HG03025 (cell line): Measurements from ENCODE around the gene OR10H5.
"Not testable (repeated sequence)": the region's sequence is repeated elsewhere in the genome, so short reads cannot be mapped to it uniquely, and the experiment has no call there.

Experiments used
- ATAC-seq: cut with Tn5 transposase; IDR thresholded peaks from one replicate; pipeline ENCODE4 v1.9.1; 2021; ENCODE audit warnings: mild to moderate bottlenecking, moderate library complexity; ENCODE audit not compliant: unreplicated experiment, low FRiP score

Gene OR10H5

DNA sequence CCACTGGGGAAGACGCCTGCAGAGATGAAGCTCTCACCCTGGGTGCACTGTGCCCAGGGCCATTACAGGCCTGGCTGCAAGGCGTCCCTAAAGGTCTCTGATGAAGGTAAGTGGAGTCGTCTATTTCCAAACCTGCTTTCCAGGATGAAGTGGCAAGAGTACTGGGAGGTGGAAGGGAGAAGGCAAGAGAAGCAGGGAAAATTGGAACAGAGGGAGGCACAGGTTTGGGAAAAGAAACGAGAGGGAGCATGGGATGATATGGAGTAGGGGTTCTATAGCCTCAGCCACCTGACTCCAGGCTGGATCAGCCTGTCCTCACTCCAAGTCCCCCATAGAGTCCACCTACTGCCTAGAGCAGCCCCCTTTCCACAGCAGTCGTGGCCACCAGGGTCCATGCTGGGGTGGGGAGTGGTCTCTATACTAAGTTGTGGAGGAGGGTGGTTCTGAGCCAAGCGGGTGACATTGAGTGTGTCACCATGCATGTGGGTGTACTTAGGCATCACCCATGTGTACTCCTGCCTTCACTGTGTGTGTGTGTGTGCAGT lies at the start of gene OR10H5:
Gene OR10H5 (plus strand): TSS at position 51 of the 545 bp plus-strand sequence. CDS start 6,388 bp downstream, outside the sequence.
- ATAC-seq: no peak

GRCh38 chr19:15737722-15738121 lies 49.7 kb upstream of the OR10H5 start, which contains the start of gene OR10H3:
Gene OR10H3 (plus strand): TSS chr19:15737985. CDS start chr19:15741393, 3,408 bp downstream.
- no peak for ATAC-seq

GRCh38 chr19:15740785-15741184 lies 46.7 kb upstream of the OR10H5 start:
- ATAC-seq: no peak

GRCh38 chr19:15748239-15748638 lies 39.2 kb upstream of the OR10H5 start:
- no peak for ATAC-seq

GRCh38 chr19:15758379-15758778 lies 29.1 kb upstream of the OR10H5 start:
- no peak for ATAC-seq

DNA sequence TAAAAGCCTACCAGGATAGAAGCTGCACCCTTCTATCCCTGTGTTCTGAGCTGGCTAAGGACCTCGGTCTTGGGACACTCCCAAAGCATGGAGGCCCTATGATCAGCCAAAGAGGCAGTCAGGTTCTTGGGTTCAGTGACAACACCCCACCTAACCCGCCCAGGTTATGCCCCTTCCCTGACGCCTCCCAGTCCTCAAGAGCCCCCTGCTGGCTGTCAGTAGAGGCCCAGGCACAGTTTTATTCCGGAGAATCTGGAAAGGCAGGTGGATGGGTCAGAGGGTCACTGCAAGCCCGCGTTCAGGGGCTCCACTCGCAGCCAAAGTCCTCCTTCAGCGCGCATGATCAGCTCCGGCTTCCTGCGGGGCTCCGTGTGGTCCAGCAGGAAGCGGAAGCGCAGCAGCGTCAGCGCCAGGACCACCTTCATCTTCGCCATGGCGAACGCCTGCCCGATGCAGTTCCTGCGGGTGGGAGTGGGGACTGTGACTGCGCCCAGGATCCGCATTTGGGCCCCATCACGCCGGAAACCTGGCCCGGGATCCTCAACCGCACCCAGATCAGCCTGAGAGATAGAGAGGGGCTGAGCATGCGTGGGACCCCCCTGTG lies 27.4 kb upstream of the OR10H5 start:
- no peak for ATAC-seq

GRCh38 chr19:15769586-15769985 lies 17.9 kb upstream of the OR10H5 start:
- ATAC-seq: no peak

GRCh38 chr19:15774159-15774558 lies 13.3 kb upstream of the OR10H5 start:
- not testable (repeated sequence) for ATAC-seq

DNA sequence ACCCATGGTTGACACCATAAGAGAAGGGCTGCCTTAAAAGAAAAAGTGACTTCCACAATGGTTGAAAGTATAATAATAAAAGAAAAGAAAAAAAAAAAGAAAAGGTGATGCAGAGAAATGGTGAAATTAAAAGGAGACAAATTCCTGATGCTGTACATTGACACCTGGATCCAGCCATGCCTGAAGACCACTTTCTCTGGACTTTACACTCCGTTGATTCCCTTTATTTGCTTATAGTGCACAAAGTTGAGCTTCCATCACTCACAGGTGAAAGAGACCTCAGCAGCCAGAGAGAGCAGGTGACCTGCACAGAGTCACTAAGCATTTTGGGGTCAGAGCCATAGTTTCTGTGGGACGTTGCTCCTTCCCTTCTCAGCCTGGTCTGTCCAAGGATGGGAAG lies 12.2 kb upstream of the OR10H5 start:
- no peak for ATAC-seq

GRCh38 chr19:15776264-15776663 lies 11.2 kb upstream of the OR10H5 start:
- no peak for ATAC-seq

DNA sequence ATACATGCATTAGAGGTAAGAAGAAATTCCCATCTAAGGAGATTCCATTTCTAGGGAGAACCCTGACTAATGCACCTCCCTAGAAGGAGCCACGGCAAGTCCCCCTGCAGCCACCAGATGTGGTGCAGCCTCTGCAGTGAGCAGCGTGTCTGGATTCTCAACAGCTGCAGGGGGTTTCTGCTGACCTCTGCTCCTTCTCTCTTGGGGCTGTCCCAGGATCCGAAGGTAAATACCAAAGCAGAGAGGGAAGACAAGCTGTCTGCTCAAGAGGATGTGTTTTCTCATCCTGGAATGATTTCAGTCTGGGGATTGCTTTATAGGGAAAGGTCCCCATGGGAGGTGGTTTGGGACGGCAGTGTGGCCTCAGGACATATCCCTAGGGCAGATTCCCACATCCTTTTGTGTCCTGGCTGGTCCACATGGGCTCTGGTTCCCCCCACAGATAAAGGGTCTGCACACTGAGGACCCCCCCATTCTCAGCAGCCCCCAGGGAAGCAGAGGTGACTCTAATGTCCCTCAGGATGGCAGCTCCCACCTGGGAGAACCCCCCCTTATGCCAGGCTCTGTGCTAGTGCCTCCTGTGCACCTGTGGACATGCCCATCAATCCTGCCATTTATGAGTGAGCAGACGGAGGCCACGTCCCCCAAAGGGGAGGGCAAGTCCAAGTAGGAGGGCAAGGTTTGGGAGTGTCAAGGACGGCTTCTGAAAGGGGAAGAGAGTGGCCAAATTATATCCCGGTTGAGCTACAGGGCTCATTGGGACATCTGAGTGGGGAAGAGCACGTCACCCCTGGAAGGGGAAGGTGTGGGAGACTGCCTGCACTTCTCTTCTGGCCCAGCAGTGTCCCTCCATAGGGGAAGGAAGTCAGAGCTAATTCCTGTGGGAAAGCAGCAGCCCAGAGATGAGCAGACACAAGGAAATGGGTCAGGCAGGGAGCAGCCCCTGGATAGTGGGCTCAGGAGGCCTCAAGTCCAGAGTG lies 10.2 kb upstream of the OR10H5 start:
- ATAC-seq: no peak

GRCh38 chr19:15779756-15780476 lies 7.5 kb upstream of the OR10H5 start:
- ATAC-seq: no peak

- no peak for ATAC-seq
These were observed 6.6 kb upstream of the OR10H5 start for GRCh38 chr19:15780610-15781418.

DNA sequence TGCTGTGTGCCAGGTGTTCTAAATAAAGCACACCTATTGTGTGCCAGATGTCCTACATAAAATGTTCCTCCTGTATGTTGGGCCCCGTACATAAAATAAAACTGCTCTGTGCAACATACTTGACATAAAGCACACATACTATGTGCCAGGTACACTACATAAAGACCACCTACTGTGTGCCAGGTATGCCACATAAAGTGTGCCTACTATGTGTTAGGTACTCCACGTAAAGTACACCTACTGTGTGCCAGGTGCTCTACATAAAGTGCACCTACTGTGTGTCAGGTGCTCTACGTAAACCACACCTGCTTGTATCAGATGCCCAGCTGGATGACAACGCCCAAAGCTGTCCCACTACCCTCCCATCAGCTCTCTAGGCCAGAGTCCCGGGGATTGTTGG lies 5.8 kb upstream of the OR10H5 start:
- ATAC-seq: no peak

DNA sequence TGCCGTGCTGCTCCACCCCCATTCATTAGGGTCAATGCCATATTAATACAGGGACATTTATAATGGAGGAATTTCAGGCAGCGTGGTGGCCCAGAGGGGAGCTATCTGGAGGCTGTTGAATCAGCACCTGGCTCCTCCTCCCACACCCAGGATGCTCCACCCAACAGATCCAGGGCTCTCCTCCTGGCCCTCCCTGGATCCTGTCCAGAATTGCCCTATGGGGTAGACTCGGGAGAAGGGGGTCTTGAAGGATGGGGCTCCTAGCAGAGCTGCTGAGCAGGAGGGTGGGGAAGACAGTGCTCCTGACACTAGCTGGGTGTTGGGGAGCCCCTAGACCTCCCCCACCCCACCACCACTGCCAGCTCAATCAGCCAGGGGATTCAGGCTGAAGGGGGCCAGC lies 5.2 kb upstream of the OR10H5 start:
- no peak for ATAC-seq

DNA sequence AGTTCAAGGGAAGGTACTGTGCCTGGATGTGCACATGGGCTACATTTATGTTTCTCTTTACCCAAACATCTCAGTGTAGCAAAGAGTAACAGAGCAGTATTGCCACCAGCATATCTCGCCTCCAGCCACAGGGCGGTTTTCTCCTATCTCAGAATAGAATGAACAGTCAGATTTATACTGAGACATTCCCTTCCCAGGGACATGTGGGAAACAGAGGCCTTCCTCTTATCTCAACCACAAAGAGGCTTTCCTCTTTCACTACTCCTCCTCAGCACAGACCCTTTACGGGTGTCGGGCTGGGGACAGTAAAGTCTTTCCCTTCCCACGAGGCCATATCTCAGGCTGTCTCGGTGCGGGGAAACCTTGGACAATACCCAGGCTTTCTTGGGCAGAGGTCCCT lies 4.6 kb upstream of the OR10H5 start:
- not testable (repeated sequence) for ATAC-seq

DNA sequence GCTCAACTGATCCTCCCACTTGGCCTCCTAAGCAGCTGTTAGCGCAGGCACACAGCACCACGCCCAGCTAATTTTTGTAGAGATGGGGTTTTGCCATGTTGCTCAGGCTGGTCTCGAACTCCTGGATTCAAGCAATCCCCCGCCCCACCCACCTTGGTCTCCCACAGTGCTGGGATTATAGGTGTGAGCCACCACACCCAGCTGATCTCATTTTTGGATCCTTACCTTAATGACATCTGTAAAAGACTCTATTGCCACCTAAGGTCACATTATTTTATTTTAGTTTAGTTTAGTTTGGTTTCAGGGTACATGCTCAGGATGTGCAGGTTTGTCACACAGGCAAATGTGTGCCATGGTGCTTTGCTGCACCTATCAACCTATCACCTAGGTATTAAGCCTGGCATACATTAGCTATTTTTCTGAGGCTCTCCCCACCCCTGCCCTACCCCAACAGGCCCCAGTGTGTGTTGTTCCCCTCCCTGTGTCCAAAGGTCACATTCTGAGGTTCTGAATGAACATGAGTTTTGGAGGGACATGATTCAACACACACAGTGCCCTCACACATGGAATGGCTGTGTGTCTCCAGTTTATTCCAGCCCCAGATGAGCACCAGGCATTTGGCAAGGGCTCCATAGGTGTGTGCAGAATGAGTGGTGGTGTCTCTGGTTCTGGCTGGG lies 1.3 kb downstream of the OR10H5 start:
- no peak for ATAC-seq

GRCh38 chr19:15790096-15790495 lies 2.6 kb downstream of the OR10H5 start:
- ATAC-seq: no peak

- not testable (repeated sequence) for ATAC-seq
These were observed 6.8 kb downstream of the OR10H5 start for GRCh38 chr19:15794279-15794678.
